G401.6 (cell line): ENCODE data around the gene MSL1.

ENCODE experiments used
- FAIRE-seq: peaks from 2 replicates; lab custom pipeline; 2012; peaks lifted over from hg19 to GRCh38; lab: Jason Lieb, UNC

MSL1 gene

GRCh38 chr17:40091691-40092397, 29.9 kb upstream of the MSL1 start:
- no peak for FAIRE-seq

GRCh38 chr17:40092581-40092980, 29.2 kb upstream of the MSL1 start:
- no peak for FAIRE-seq

GRCh38 chr17:40093005-40093579, 28.7 kb upstream of the MSL1 start:
- FAIRE-seq = no peak

- FAIRE-seq = no peak
These were observed 28.1 kb upstream of the MSL1 start for GRCh38 chr17:40093580-40094201.

- FAIRE-seq = no peak
These were observed 26.9 kb upstream of the MSL1 start for GRCh38 chr17:40094874-40095273.

- FAIRE-seq = no peak
These were observed 26.3 kb upstream of the MSL1 start for GRCh38 chr17:40095351-40095943.

GRCh38 chr17:40095944-40096791, 25.6 kb upstream of the MSL1 start:
- no peak for FAIRE-seq

GRCh38 chr17:40097087-40097486, 24.7 kb upstream of the MSL1 start:
- FAIRE-seq = no peak

GRCh38 chr17:40097931-40098845, 23.6 kb upstream of the MSL1 start:
- FAIRE-seq = no peak

GRCh38 chr17:40098846-40099618, 22.7 kb upstream of the MSL1 start:
- FAIRE-seq = peak; percentile 97

GRCh38 chr17:40099619-40100418, 22.0 kb upstream of the MSL1 start:
- FAIRE-seq = no peak

GRCh38 chr17:40100419-40100668, 21.4 kb upstream of the MSL1 start, which contains the start of gene NR1D1:
TSS of gene NR1D1 (minus strand) at chr17:40100589. CDS start at chr17:40100094, 495 bp downstream.
- no peak for FAIRE-seq

- peak; percentile 93 for FAIRE-seq
These were observed 21.0 kb upstream of the MSL1 start for GRCh38 chr17:40100669-40101366.

- FAIRE-seq = no peak
These were observed 20.2 kb upstream of the MSL1 start for GRCh38 chr17:40101367-40102210.

- FAIRE-seq = no peak
These were observed 18.6 kb upstream of the MSL1 start for GRCh38 chr17:40103071-40103661.

GRCh38 chr17:40103688-40104087, 18.1 kb upstream of the MSL1 start:
- no peak for FAIRE-seq

GRCh38 chr17:40104594-40105486, 16.9 kb upstream of the MSL1 start:
- no peak for FAIRE-seq
